ENCODE data around the gene GDPD5.

DNA sequence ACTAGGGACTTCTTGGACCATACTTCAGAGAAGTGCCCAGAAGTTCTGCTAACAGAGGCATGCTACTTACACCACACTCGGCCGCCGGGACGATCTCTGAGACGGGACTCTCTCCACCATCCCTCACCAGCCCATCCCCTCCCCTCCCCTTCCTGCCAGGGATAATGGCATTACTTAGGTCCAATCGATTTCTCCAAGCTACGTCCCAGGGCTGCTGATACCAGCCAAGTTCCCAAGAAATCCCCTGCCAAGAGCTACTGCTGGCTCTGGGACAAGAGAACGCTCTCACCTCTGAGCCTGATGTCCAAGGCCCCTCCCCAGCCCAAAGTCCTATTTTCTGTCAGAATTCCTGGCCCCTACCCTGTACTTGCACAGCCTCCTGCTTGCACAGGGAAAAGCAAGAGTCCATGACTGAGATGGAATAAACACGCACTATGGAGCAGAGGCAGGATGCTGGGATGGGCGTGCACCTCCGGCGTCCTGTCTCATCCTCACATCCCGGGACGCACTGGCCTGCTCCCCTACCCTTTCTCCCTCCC lies 42.7 kb downstream of the GDPD5 start:
- TF ChIP-seq CTCF (conservative IDR thresholded peaks at IDR 0.05 in 1 of 2, IDR thresholded peaks at IDR 0.05 in 1 of 2; ENCODE audit: low read depth in 1 of 2, low read length in 2 of 2) (no peak), EZH2 (IDR thresholded peaks at IDR 0.05; ENCODE audit: low read length, missing control alignments) (no peak)

All from fibroblast of lung (primary cell).